Measurements from ENCODE around the gene FBRSL1. TPM values are rescaled to one million over a fixed set of nuclear protein-coding genes. Genes with fewer than 3 reads are reported as not detected.

The FBRSL1 gene
- polyA plus RNA-seq, 3 donors: 0.39 to 28.7 (median 0.74) TPM

- no peak overlapping the region for H3K4me3 Mint-ChIP-seq
- Histone ChIP-seq H3K79me2 (ENCODE audit: insufficient read depth, low read length) (no peaks in the 10 kb centered on the region), H2AFZ (ENCODE audit: insufficient read depth, low read depth, low read length, poor library complexity, severe bottlenecking) (no peak overlapping the region), H3K27me3 (ENCODE audit: control insufficient read depth in 2 of 2, insufficient read depth in 2 of 2, low read length in 2 of 2) (peaks cover 0 to 13% of the 10 kb centered on the region in 2 donors), H3K27ac (ENCODE audit: low read depth in 1 of 2, low read length in 2 of 2) (no peak overlapping the region), H3K9me3 (replicated peaks in 1 of 2; ENCODE audit: control insufficient read depth in 1 of 2, insufficient read depth in 1 of 2, low read length in 2 of 2) (peaks cover 0 to 6% of the 10 kb centered on the region in 2 donors), H3K4me2 (replicated peaks; ENCODE audit: extremely low read depth, low read length, poor library complexity, severe bottlenecking) (no peak overlapping the region), H3K4me1 (ENCODE audit: control insufficient read depth in 1 of 2, insufficient read depth in 2 of 2, low read length in 2 of 2) (no peaks in the 10 kb centered on the region), H4K20me1 (ENCODE audit: insufficient read depth, low read length) (no peaks in the 10 kb centered on the region), H3K4me3 (replicated peaks in 1 of 3; ENCODE audit: low read depth in 2 of 3, low read length in 3 of 3) (no peak overlapping the region), H3K9ac (ENCODE audit: insufficient read depth, low read length, poor library complexity, severe bottlenecking) (no peak overlapping the region), H3K36me3 (replicated peaks in 1 of 2; ENCODE audit: control insufficient read depth in 1 of 2, insufficient read depth in 2 of 2, low read length in 2 of 2) (no peaks in the 10 kb centered on the region)
- no peak overlapping the region for H3K27ac Mint-ChIP-seq
- no peaks in the 10 kb centered on the region for H3K36me3 Mint-ChIP-seq
- no peaks in the 10 kb centered on the region for H3K4me1 Mint-ChIP-seq
- peaks cover 23 to 29% (median 23%) of the 10 kb centered on the region in 3 donors for H3K27me3 Mint-ChIP-seq (ENCODE audit: low read depth in 3 of 3)
- intact Hi-C loops (cut with micrococcal nuclease): no loop called here
- WGBS (ENCODE audit: insufficient coverage): 93% methylated on average over 28 of the region's 28 CpGs
- no peak for DNase-seq
- H3K9me3 Mint-ChIP-seq: peaks cover 2 to 13% (median 6%) of the 10 kb centered on the region in 7 donors
- no peak for TF ChIP-seq CTCF (IDR thresholded peaks at IDR 0.05)
Measured at GRCh38 chr12:132456186-132456943, 33.6 kb upstream of the FBRSL1 start.

GRCh38 chr12:132456944-132457495 is 32.9 kb upstream of the FBRSL1 start:
- Histone ChIP-seq H3K27ac (ENCODE audit: low read depth in 1 of 2, low read length in 2 of 2) (no peak overlapping the region), H3K79me2 (ENCODE audit: insufficient read depth, low read length) (no peaks in the 10 kb centered on the region), H3K4me1 (ENCODE audit: control insufficient read depth in 1 of 2, insufficient read depth in 2 of 2, low read length in 2 of 2) (no peaks in the 10 kb centered on the region), H3K9me3 (replicated peaks in 1 of 2; ENCODE audit: control insufficient read depth in 1 of 2, insufficient read depth in 1 of 2, low read length in 2 of 2) (peaks cover 0 to 6% of the 10 kb centered on the region in 2 donors), H4K20me1 (ENCODE audit: insufficient read depth, low read length) (no peaks in the 10 kb centered on the region), H3K9ac (ENCODE audit: insufficient read depth, low read length, poor library complexity, severe bottlenecking) (no peak overlapping the region), H3K27me3 (ENCODE audit: control insufficient read depth in 2 of 2, insufficient read depth in 2 of 2, low read length in 2 of 2) (peaks cover 0 to 7% of the 10 kb centered on the region in 2 donors), H3K36me3 (replicated peaks in 1 of 2; ENCODE audit: control insufficient read depth in 1 of 2, insufficient read depth in 2 of 2, low read length in 2 of 2) (no peaks in the 10 kb centered on the region), H2AFZ (ENCODE audit: insufficient read depth, low read depth, low read length, poor library complexity, severe bottlenecking) (no peak overlapping the region), H3K4me2 (replicated peaks; ENCODE audit: extremely low read depth, low read length, poor library complexity, severe bottlenecking) (no peak overlapping the region), H3K4me3 (replicated peaks in 1 of 3; ENCODE audit: low read depth in 2 of 3, low read length in 3 of 3) (no peak overlapping the region)
- no peak for TF ChIP-seq CTCF (IDR thresholded peaks at IDR 0.05)
- H3K27me3 Mint-ChIP-seq (ENCODE audit: low read depth in 3 of 3): peaks cover 16 to 25% (median 24%) of the 10 kb centered on the region in 3 donors
- H3K27ac Mint-ChIP-seq: no peak overlapping the region
- 87% methylated on average over 26 of the region's 38 CpGs for WGBS (ENCODE audit: insufficient coverage)
- no peak overlapping the region for H3K4me3 Mint-ChIP-seq
- no peaks in the 10 kb centered on the region for H3K4me1 Mint-ChIP-seq
- H3K36me3 Mint-ChIP-seq: no peaks in the 10 kb centered on the region
- DNase-seq: no peak
- intact Hi-C loops (cut with micrococcal nuclease): no loop called here
- peaks cover 2 to 13% (median 7%) of the 10 kb centered on the region in 7 donors for H3K9me3 Mint-ChIP-seq
